CD14-positive monocyte (primary cell): ENCODE results near the gene ADGRL3. TPM values are rescaled to one million over a fixed set of nuclear protein-coding genes. Genes with fewer than 3 reads are reported as not detected.

ENCODE experiments used
- DNase-seq, 3 donors: peaks; one replicate each; pipeline ENCODE4 v3.0.0-alpha.2; 2011 to 2022
- H2AFZ ChIP-seq: 2 replicates; pipeline ENCODE4 v1.6.0; 2012; ENCODE audit warnings: mild to moderate bottlenecking, low read depth, low read length, inconsistent platforms; ENCODE audit not compliant: insufficient read depth, poor library complexity, severe bottlenecking
- H3K27ac ChIP-seq, 2 donors: 1 replicate in 1 of 2; 2 replicates in 1 of 2; pipeline ENCODE4 v1.5.1; 2012 to 2013; ENCODE audit warnings: low read length in 2 of 2, control low read depth in 1 of 2, inconsistent platforms in 1 of 2, low read depth in 1 of 2, mild to moderate bottlenecking in 1 of 2
- H3K27me3 ChIP-seq, 2 donors: one replicate each; pipeline versions ENCODE4 v1.6.0 to v1.6.1; 2011 to 2013; ENCODE audit warnings: low read length in 2 of 2; ENCODE audit not compliant: control insufficient read depth in 2 of 2, insufficient read depth in 2 of 2
- H3K36me3 ChIP-seq, 2 donors: replicated peaks in 1 of 2; 1 replicate in 1 of 2; 2 replicates in 1 of 2; pipeline versions ENCODE4 v1.5.1 to v1.6.1; 2012 to 2013; ENCODE audit warnings: low read length in 2 of 2, control low read depth in 1 of 2, inconsistent platforms in 1 of 2, mild to moderate bottlenecking in 1 of 2; ENCODE audit not compliant: insufficient read depth in 2 of 2, control insufficient read depth in 1 of 2
- H3K4me1 ChIP-seq, 2 donors: 1 replicate in 1 of 2; 2 replicates in 1 of 2; pipeline versions ENCODE4 v1.5.1 to v1.6.1; 2012 to 2013; ENCODE audit warnings: low read length in 2 of 2, control low read depth in 1 of 2, inconsistent platforms in 1 of 2, mild to moderate bottlenecking in 1 of 2, moderate library complexity in 1 of 2; ENCODE audit not compliant: insufficient read depth in 2 of 2, control insufficient read depth in 1 of 2
- H3K4me2 ChIP-seq: replicated peaks from 2 replicates; pipeline ENCODE3; 2012; ENCODE audit warnings: low read length, moderate library complexity, mild to moderate bottlenecking; ENCODE audit not compliant: poor library complexity, severe bottlenecking; ENCODE audit errors: extremely low read depth
- H3K4me3 ChIP-seq, 3 experiments: fragments of 200-600 bp in 1 of 3; sonication (generic) in 1 of 3; replicated peaks in 1 of 3; 1 replicate in 2 of 3; 2 replicates in 1 of 3; pipeline ENCODE4 v1.5.1; 2011 to 2013; ENCODE audit warnings: low read length in 3 of 3, mild to moderate bottlenecking in 3 of 3, control low read depth in 2 of 3, low read depth in 2 of 3, inconsistent platforms in 1 of 3, moderate library complexity in 1 of 3
- H3K79me2 ChIP-seq: 2 replicates; pipeline ENCODE4 v1.6.0; 2012; ENCODE audit warnings: mild to moderate bottlenecking, control low read depth, inconsistent platforms, low read length, moderate library complexity; ENCODE audit not compliant: insufficient read depth
- H3K9ac ChIP-seq: 2 replicates; pipeline ENCODE4 v1.6.0; 2017; ENCODE audit warnings: low read length, mild to moderate bottlenecking; ENCODE audit not compliant: insufficient read depth, poor library complexity, severe bottlenecking
- H3K9me3 ChIP-seq, 2 donors: replicated peaks in 1 of 2; 1 replicate in 1 of 2; 2 replicates in 1 of 2; pipeline versions ENCODE4 v1.5.1 to v1.6.1; 2012 to 2013; ENCODE audit warnings: low read length in 2 of 2, control low read depth in 1 of 2; ENCODE audit not compliant: control insufficient read depth in 1 of 2, insufficient read depth in 1 of 2
- H4K20me1 ChIP-seq: 2 replicates; pipeline ENCODE4 v1.6.0; 2012; ENCODE audit warnings: mild to moderate bottlenecking, low read length, control low read depth, moderate library complexity; ENCODE audit not compliant: insufficient read depth
- H3K27ac Mint-ChIP-seq, 7 donors: one replicate each; pipeline ENCODE4 v1.8.0; 2020; ENCODE audit warnings: mild to moderate bottlenecking in 7 of 7, mixed read lengths in 7 of 7, moderate library complexity in 6 of 7, inconsistent platforms in 2 of 7
- H3K27me3 Mint-ChIP-seq, 3 donors: one replicate each; pipeline ENCODE4 v1.8.0; 2021 to 2022; ENCODE audit warnings: low read depth in 3 of 3, mild to moderate bottlenecking in 3 of 3, mixed read lengths in 3 of 3, moderate library complexity in 3 of 3, inconsistent platforms in 1 of 3
- H3K36me3 Mint-ChIP-seq, 2 donors: one replicate each; pipeline ENCODE4 v1.8.0; 2020; ENCODE audit warnings: mixed read lengths in 2 of 2, inconsistent platforms in 1 of 2, mild to moderate bottlenecking in 1 of 2
- H3K4me1 Mint-ChIP-seq: one replicate; pipeline ENCODE4 v1.8.0; 2020; ENCODE audit warnings: mild to moderate bottlenecking, mixed read lengths
- H3K4me3 Mint-ChIP-seq, 2 donors: one replicate each; pipeline ENCODE4 v1.8.0; 2020; ENCODE audit warnings: mild to moderate bottlenecking in 2 of 2, mixed read lengths in 2 of 2, moderate library complexity in 1 of 2
- H3K9me3 Mint-ChIP-seq, 7 donors: one replicate each; pipeline ENCODE4 v1.8.0; 2020 to 2022; ENCODE audit warnings: mixed read lengths in 7 of 7, mild to moderate bottlenecking in 6 of 7, moderate library complexity in 6 of 7, inconsistent platforms in 2 of 7
- WGBS: methylation state at CpG from one replicate; pipeline ENCODE4 v1.1.5; 2013; ENCODE audit warnings: missing lambda C conversion rate; ENCODE audit not compliant: insufficient coverage; 5-methylcytosine and 5-hydroxymethylcytosine counted together
- intact Hi-C, 2 donors: fragments of 100-400 bp; cut with micrococcal nuclease; formaldehyde crosslinking; loops; one replicate each; pipeline versions ENCODE4 v1.15.0 to v1.15.1; 2023
- polyA plus RNA-seq, 3 donors: library from polyadenylated mRNA; depleted of rRNA in 1 of 3; unstranded in 2 of 3; stranded (reverse) in 1 of 3; fragments of 300-500 nt in 2 of 3; fragments of >200 nt in 1 of 3; fragmentation: Illumina TruSeq in 2 of 3; gene quantifications; 1 replicate in 2 of 3; 2 replicates in 1 of 3; pipeline ENCODE4 v1.2.3, GENCODE V29; 2012 to 2021
- TF ChIP-seq, protein P1 (sequence below): fragments of 200-600 bp; IDR thresholded peaks from one replicate; pipeline ENCODE4 v1.8.0; 2022; ENCODE audit warnings: antibody characterized with exemption, mild to moderate bottlenecking

ADGRL3 gene
- polyA plus RNA-seq, 3 donors, result not detected

DNA sequence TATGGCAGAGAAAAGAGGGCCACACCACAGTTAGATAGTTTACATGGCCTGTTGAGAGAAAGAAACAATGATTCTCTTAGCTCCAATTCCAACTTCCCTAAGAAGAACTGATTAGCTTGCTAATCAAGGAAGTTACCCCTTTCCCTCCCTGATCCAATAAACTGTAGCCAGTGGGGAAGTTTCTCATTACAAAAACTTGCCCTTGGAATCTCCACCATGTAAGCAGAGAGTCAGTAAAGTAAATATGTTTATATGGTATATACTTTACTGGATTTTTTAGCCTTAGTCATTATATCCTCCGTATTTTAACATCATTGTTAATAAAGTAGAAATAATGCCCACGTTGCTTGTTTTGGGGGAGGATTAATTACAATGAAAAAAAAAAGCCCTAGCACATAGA, 7.7 kb upstream of the ADGRL3 start:
- H3K27me3 ChIP-seq, result peaks cover 2 to 7% of the 10 kb centered on the region in 2 donors
- Mint-ChIP-seq H3K27ac (no peak overlapping the region), H3K27me3 (peaks cover 0 to 6% (median 3%) of the 10 kb centered on the region in 3 donors), H3K4me1 (no peaks in the 10 kb centered on the region), H3K4me3 (no peak overlapping the region), H3K9me3 (peaks cover 0 to 4% (median 2%) of the 10 kb centered on the region in 7 donors), H3K36me3 (no peaks in the 10 kb centered on the region)
- intact Hi-C loops, result no loop called here
- no peak overlapping the region for H2AFZ ChIP-seq
- DNase-seq, result no peak
- no peaks in the 10 kb centered on the region for H3K9me3 ChIP-seq
- no peak overlapping the region for H3K9ac ChIP-seq
- H4K20me1 ChIP-seq, result no peaks in the 10 kb centered on the region
- H3K36me3 ChIP-seq, result no peaks in the 10 kb centered on the region
- no peak overlapping the region for H3K27ac ChIP-seq
- no CpG with 5 or more reads among the region's 2 CpGs for WGBS
- no peaks in the 10 kb centered on the region for H3K79me2 ChIP-seq
- TF ChIP-seq, protein P1, sequence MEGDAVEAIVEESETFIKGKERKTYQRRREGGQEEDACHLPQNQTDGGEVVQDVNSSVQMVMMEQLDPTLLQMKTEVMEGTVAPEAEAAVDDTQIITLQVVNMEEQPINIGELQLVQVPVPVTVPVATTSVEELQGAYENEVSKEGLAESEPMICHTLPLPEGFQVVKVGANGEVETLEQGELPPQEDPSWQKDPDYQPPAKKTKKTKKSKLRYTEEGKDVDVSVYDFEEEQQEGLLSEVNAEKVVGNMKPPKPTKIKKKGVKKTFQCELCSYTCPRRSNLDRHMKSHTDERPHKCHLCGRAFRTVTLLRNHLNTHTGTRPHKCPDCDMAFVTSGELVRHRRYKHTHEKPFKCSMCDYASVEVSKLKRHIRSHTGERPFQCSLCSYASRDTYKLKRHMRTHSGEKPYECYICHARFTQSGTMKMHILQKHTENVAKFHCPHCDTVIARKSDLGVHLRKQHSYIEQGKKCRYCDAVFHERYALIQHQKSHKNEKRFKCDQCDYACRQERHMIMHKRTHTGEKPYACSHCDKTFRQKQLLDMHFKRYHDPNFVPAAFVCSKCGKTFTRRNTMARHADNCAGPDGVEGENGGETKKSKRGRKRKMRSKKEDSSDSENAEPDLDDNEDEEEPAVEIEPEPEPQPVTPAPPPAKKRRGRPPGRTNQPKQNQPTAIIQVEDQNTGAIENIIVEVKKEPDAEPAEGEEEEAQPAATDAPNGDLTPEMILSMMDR, result no peak
- no peak overlapping the region for H3K4me3 ChIP-seq
- no peak overlapping the region for H3K4me2 ChIP-seq
- no peaks in the 10 kb centered on the region for H3K4me1 ChIP-seq

- Histone ChIP-seq H3K4me1 (no peaks in the 10 kb centered on the region), H3K4me2 (no peak overlapping the region), H4K20me1 (no peaks in the 10 kb centered on the region), H2AFZ (no peak overlapping the region), H3K4me3 (no peak overlapping the region), H3K27ac (no peak overlapping the region), H3K79me2 (no peaks in the 10 kb centered on the region), H3K9me3 (no peaks in the 10 kb centered on the region), H3K27me3 (peaks cover 11 to 19% of the 10 kb centered on the region in 2 donors), H3K9ac (no peak overlapping the region), H3K36me3 (no peaks in the 10 kb centered on the region)
- TF ChIP-seq, protein P1, result no peak
- H3K36me3 Mint-ChIP-seq, result no peaks in the 10 kb centered on the region
- no CpG with 5 or more reads among the region's 4 CpGs for WGBS
- no peak for DNase-seq
- H3K9me3 Mint-ChIP-seq, result peaks cover 0 to 4% (median 2%) of the 10 kb centered on the region in 7 donors
- no peaks in the 10 kb centered on the region for H3K4me1 Mint-ChIP-seq
- no peak overlapping the region for H3K4me3 Mint-ChIP-seq
- intact Hi-C loops, result no loop called here
- no peak overlapping the region for H3K27ac Mint-ChIP-seq
- peaks cover 9 to 15% (median 14%) of the 10 kb centered on the region in 3 donors for H3K27me3 Mint-ChIP-seq
Observed at GRCh38 chr4:61193863-61194262, 6.3 kb upstream of the ADGRL3 start.
